C4-2B (cell line): ENCODE measurements around the gene KLHL26.

Source experiments
- ZFX ChIP-seq: fragments of 450-650 bp; IDR thresholded peaks from 2 replicates; pipeline ENCODE4 v1.6.1; 2017
- TF ChIP-seq, protein P1 (sequence below): fragments of 450-650 bp; conservative IDR thresholded peaks from 2 replicates; pipeline ENCODE4 v1.5.1; 2017; ENCODE audit warnings: mild to moderate bottlenecking

DNA sequence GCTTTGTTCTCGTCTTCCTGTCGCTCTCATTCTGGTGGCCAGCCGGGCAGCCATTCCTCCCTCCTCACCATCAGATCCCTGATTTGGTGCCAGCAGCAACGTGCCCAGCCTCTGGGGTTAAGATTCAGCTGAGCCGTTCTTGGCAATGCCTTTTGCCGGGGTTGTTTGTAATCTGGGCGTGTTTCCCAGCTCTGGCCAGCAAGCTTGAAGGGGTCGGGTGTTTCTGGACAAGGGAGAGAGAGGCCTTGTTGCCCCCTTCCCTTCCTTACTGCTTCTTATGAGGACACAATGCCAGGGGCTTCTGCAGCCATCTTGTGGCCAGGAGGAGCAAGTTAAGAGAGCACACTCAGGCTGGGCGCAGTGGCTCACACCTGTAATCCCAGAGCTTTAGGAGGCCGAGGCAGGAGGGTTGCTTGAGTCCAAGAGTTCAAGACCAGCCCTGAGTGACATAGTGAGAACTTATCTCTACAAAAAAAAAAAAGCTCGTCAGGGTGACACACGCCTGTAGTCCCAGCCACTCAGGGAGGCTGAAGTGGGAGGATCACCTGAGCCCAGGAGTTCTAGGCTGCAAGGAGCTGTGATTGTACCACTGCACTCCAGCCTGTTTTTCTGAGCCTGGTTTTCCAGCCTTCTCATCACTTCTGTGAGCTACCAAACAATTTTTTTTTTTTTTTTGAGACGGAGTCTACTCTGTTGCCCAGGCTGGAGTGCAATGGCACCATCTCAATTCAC lies 35.9 kb downstream of the KLHL26 start:
- TF ChIP-seq, protein P1, sequence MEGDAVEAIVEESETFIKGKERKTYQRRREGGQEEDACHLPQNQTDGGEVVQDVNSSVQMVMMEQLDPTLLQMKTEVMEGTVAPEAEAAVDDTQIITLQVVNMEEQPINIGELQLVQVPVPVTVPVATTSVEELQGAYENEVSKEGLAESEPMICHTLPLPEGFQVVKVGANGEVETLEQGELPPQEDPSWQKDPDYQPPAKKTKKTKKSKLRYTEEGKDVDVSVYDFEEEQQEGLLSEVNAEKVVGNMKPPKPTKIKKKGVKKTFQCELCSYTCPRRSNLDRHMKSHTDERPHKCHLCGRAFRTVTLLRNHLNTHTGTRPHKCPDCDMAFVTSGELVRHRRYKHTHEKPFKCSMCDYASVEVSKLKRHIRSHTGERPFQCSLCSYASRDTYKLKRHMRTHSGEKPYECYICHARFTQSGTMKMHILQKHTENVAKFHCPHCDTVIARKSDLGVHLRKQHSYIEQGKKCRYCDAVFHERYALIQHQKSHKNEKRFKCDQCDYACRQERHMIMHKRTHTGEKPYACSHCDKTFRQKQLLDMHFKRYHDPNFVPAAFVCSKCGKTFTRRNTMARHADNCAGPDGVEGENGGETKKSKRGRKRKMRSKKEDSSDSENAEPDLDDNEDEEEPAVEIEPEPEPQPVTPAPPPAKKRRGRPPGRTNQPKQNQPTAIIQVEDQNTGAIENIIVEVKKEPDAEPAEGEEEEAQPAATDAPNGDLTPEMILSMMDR, result no peak
- no peak for TF ChIP-seq ZFX
